Skeletal muscle tissue (tissue), 4 donors: ENCODE results near the gene YAE1. TPM values are rescaled to one million over a fixed set of nuclear protein-coding genes. Genes with fewer than 3 reads are reported as not detected.

Experiments used
- H3K27ac ChIP-seq: one replicate; pipeline ENCODE4 v1.7.0; 2013; ENCODE audit warnings: mild to moderate bottlenecking, low read depth, low read length, inconsistent platforms
- H3K27me3 ChIP-seq, 3 donors: one replicate each; pipeline ENCODE4 v1.7.0; 2013; ENCODE audit warnings: low read length in 3 of 3; ENCODE audit not compliant: control insufficient read depth in 3 of 3, insufficient read depth in 3 of 3
- H3K36me3 ChIP-seq, 3 donors: one replicate each; pipeline ENCODE4 v1.7.0; 2013; ENCODE audit warnings: low read length in 3 of 3; ENCODE audit not compliant: control insufficient read depth in 3 of 3, insufficient read depth in 3 of 3
- H3K4me1 ChIP-seq, 3 donors: one replicate each; pipeline ENCODE4 v1.7.0; 2013; ENCODE audit warnings: low read length in 3 of 3, mild to moderate bottlenecking in 3 of 3; ENCODE audit not compliant: control insufficient read depth in 3 of 3, insufficient read depth in 3 of 3
- H3K4me3 ChIP-seq, 3 donors: one replicate each; pipeline ENCODE4 v1.7.0; 2013; ENCODE audit warnings: low read length in 3 of 3
- H3K9ac ChIP-seq, 3 donors: one replicate each; pipeline ENCODE4 v1.7.0; 2013; ENCODE audit warnings: low read length in 3 of 3, mild to moderate bottlenecking in 3 of 3, moderate library complexity in 2 of 3, low read depth in 1 of 3
- H3K9me3 ChIP-seq, 3 donors: one replicate each; pipeline ENCODE4 v1.7.0; 2013; ENCODE audit warnings: low read length in 3 of 3; ENCODE audit not compliant: control insufficient read depth in 3 of 3
- total RNA-seq: library from RNA; depleted of rRNA; stranded (reverse); fragments of >200 nt; gene quantifications from one replicate; pipeline ENCODE4 v1.2.3, GENCODE V29; 2014
- donor health status: Osteomylitis.

YAE1 gene
- total RNA-seq, 1 donor from 2014 or later, result 15.7 TPM

DNA sequence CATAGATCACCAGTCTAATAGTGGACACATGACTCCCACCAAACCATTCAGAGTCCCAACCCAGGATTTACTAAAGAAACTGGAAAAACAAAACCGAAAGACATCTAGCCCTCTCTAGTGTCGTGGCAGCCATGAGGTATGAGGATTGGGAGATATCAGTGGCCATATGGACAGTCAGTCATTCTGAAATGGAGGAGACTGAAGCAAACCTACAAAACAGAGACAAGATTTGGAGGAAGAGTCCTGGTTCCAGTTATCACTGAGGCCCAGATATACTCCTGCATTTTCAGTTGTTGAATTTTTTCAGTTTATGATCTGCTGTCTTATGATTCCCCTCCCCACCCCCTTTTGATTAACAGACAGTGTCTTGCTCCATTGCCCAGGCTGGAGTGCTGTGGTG is 48.1 kb downstream of the YAE1 start:
- Histone ChIP-seq H3K27me3 (peaks cover 0 to 6% (median 5%) of the 10 kb centered on the region in 3 donors), H3K9ac (no peak overlapping the region), H3K4me1 (peaks cover 0 to 4% (median 3%) of the 10 kb centered on the region in 3 donors), H3K27ac (no peak overlapping the region), H3K4me3 (no peak overlapping the region), H3K36me3 (no peaks in the 10 kb centered on the region), H3K9me3 (no peaks in the 10 kb centered on the region)

DNA sequence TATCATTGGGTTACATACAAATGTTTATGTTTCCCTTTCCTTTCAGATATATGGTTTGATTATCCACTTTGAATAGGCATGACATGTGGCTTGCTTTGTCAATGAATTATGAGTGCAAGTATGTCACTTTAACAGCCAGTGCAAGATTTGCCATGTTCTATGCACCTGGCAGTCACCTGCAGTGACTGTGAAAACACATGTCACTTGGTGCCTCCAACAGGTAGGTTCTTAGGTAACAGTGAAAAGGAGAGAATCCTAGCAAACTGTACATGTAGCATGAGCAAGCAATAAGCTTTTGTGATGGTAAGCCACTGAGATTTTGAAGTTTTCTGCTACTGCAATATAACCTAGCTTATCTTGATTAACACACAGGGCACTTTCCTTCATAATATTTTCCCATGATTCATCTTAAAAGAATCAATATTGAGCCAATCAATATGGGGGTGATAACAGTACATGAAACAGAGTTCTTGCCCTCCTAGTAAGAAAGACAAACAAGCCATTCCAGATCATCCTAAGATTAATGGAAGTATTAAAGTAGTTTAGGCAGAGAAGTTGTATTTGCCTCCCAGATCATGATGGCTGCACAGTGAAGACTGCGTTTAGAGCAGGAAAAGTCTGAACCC is 49.3 kb downstream of the YAE1 start:
- H3K27ac ChIP-seq, result no peak overlapping the region
- H3K4me3 ChIP-seq, result no peak overlapping the region
- H3K9me3 ChIP-seq, result no peaks in the 10 kb centered on the region
- no peaks in the 10 kb centered on the region for H3K4me1 ChIP-seq
- H3K36me3 ChIP-seq, result no peaks in the 10 kb centered on the region
- no peak overlapping the region for H3K9ac ChIP-seq
- peaks cover 0 to 5% (median 2%) of the 10 kb centered on the region in 3 donors for H3K27me3 ChIP-seq

GRCh38 chr7:39616138-39616537 is 49.9 kb downstream of the YAE1 start:
- Histone ChIP-seq H3K4me3 (no peak overlapping the region), H3K4me1 (no peaks in the 10 kb centered on the region), H3K27me3 (peaks cover 0 to 2% (median 2%) of the 10 kb centered on the region in 3 donors), H3K9ac (no peak overlapping the region), H3K36me3 (no peaks in the 10 kb centered on the region), H3K27ac (no peak overlapping the region), H3K9me3 (no peaks in the 10 kb centered on the region)

GRCh38 chr7:39617005-39617404 is 50.8 kb downstream of the YAE1 start:
- no peak overlapping the region for H3K4me3 ChIP-seq
- no peaks in the 10 kb centered on the region for H3K9me3 ChIP-seq
- peaks cover 0 to 2% (median 1%) of the 10 kb centered on the region in 3 donors for H3K27me3 ChIP-seq
- H3K36me3 ChIP-seq, result no peaks in the 10 kb centered on the region
- no peaks in the 10 kb centered on the region for H3K4me1 ChIP-seq
- no peak overlapping the region for H3K27ac ChIP-seq
- no peak overlapping the region for H3K9ac ChIP-seq

DNA sequence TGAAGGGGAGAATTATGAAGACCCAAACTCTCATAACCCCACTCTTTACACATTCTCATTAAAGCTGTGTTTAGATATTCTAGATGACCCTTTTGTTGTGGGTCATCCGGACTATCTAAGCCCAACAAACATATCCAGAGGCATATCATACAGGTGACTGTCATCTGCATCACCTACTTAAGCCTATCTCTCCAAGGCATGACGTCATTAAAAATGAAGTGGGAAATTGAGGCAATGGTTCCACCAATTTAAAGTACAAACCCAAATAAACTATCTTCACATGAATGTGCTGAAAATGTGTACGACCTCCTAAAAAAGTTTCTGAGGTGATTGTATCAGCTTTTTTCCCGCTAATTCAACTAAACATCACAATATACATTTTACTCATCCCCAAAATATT is 52.7 kb downstream of the YAE1 start:
- H3K9me3 ChIP-seq, result no peaks in the 10 kb centered on the region
- no peak overlapping the region for H3K27ac ChIP-seq
- H3K9ac ChIP-seq, result no peak overlapping the region
- H3K27me3 ChIP-seq, result no peaks in the 10 kb centered on the region
- H3K4me1 ChIP-seq, result peaks cover 0 to 4% (median 3%) of the 10 kb centered on the region in 3 donors
- no peak overlapping the region for H3K4me3 ChIP-seq
- H3K36me3 ChIP-seq, result no peaks in the 10 kb centered on the region

- Histone ChIP-seq H3K27me3 (no peaks in the 10 kb centered on the region), H3K4me3 (no peak overlapping the region), H3K9ac (no peak overlapping the region), H3K9me3 (no peaks in the 10 kb centered on the region), H3K36me3 (no peaks in the 10 kb centered on the region), H3K4me1 (peaks cover 13 to 17% (median 15%) of the 10 kb centered on the region in 3 donors), H3K27ac (no peak overlapping the region)
These were observed 54.3 kb downstream of the YAE1 start for GRCh38 chr7:39620486-39620885.

- no peaks in the 10 kb centered on the region for H3K36me3 ChIP-seq
- no peaks in the 10 kb centered on the region for H3K9me3 ChIP-seq
- H3K27ac ChIP-seq, result no peak overlapping the region
- no peaks in the 10 kb centered on the region for H3K27me3 ChIP-seq
- H3K4me3 ChIP-seq, result no peak overlapping the region
- peaks cover 20 to 24% (median 23%) of the 10 kb centered on the region in 3 donors for H3K4me1 ChIP-seq
- H3K9ac ChIP-seq, result no peak overlapping the region
These were observed 55.1 kb downstream of the YAE1 start for GRCh38 chr7:39621261-39621660.

DNA sequence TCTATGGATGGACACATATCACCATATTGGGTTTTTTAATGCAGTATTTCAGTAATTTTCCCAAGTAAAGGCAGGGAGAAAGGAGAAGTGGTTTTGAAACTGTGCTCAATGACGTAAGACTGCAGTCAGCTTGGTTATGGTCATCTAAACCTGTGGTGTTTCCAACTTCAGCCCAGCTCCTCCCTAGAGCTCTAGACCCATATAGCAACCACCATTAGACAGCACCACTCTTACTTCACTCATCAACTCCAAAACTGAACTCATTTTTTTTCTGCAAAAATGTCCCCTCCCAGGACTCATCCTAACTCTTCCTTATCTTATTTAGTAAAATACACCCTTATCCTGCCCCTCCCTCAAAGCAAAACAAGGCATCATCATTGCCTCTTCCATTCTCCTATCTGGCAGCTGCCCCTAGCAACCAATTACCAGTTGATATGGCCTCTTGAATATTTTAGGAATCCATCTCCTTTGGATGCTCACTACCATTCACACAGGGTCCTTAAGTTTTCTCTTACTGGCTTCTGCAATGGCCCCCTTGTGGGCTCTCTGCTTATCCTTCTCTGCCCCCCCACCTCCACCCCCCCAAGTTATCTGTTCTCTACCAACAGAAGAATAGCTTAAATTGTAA is 55.7 kb downstream of the YAE1 start:
- Histone ChIP-seq H3K27ac (no peak overlapping the region), H3K9me3 (no peaks in the 10 kb centered on the region), H3K27me3 (no peaks in the 10 kb centered on the region), H3K4me3 (peak overlapping the region in 1 of 3 donors; percentile 86), H3K9ac (no peak overlapping the region), H3K4me1 (peaks cover 25 to 30% (median 26%) of the 10 kb centered on the region in 3 donors), H3K36me3 (no peaks in the 10 kb centered on the region)

Other genes starting within 250 kb of the YAE1 start
- gene RALA, start 57.2 kb downstream of the YAE1 start, total RNA-seq, result 11.5 TPM